Muscle of arm (tissue), 12 donors: ENCODE results near the gene CCL24. TPM values are rescaled to one million over a fixed set of nuclear protein-coding genes. Genes with fewer than 3 reads are reported as not detected.
A peak's percentile ranks its signal among the peaks of the same experiment; 100 is the strongest.
"Not testable (repeated sequence)": the region's sequence is repeated elsewhere in the genome, so short reads cannot be mapped to it uniquely, and the experiment has no call there.

ENCODE experiments used
- DNase-seq: peaks from one replicate; pipeline ENCODE4 v3.0.0-alpha.2; 2013
- polyA plus RNA-seq, 12 donors: library from polyadenylated mRNA; unstranded; fragments of 120-200 nt; gene quantifications; one replicate each; pipeline ENCODE4 v1.2.1, GENCODE V29; 2013; ENCODE audit not compliant: insufficient read length in 12 of 12

CCL24 gene
- polyA plus RNA-seq, 12 donors = 0.28 to 0.35 (median 0.33) TPM; not detected in 9

- DNase-seq = not testable (repeated sequence)
Measured at GRCh38 chr7:75783058-75783457, 30.5 kb downstream of the CCL24 start.

GRCh38 chr7:75780647-75781273, 32.8 kb downstream of the CCL24 start:
- DNase-seq = not testable (repeated sequence)

- DNase-seq = not testable (repeated sequence)
Measured at GRCh38 chr7:75779516-75779915, 34.1 kb downstream of the CCL24 start.

- DNase-seq = not testable (repeated sequence)
Measured at GRCh38 chr7:75779035-75779434, 34.6 kb downstream of the CCL24 start.

- no peak for DNase-seq
Measured at GRCh38 chr7:75776295-75776971, 37.2 kb downstream of the CCL24 start.

GRCh38 chr7:75773958-75774357, 39.6 kb downstream of the CCL24 start:
- not testable (repeated sequence) for DNase-seq

GRCh38 chr7:75772081-75773077, 41.2 kb downstream of the CCL24 start, which contains the start of gene CCL26:
CCL26 (minus strand) TSS chr7:75772211; CDS start chr7:75772176, 35 bp downstream.
- no peak for DNase-seq

GRCh38 chr7:75771224-75771623, 42.4 kb downstream of the CCL24 start:
- DNase-seq = no peak

GRCh38 chr7:75762350-75762917, 51.2 kb downstream of the CCL24 start:
- DNase-seq = peak; percentile 54

GRCh38 chr7:75761801-75762200, 51.8 kb downstream of the CCL24 start:
- DNase-seq = not testable (repeated sequence)

Other genes starting within 250 kb of the CCL24 start
- 10 to 100 TPM in 11 of 12 donors, not detected in 1; 19.1 to 29.3 (median 24.8) TPM for gene HIP1, start 74.9 kb downstream of the CCL24 start, polyA plus RNA-seq
- gene CCL26, start 41.6 kb downstream of the CCL24 start, polyA plus RNA-seq = 1 to 10 TPM in 4 of 12 donors, under 1 TPM in 6, not detected in 2; 0.36 to 2.1 (median 0.91) TPM
- 10 to 100 TPM in 11 of 12 donors, not detected in 1; 14.2 to 36.3 (median 18.6) TPM for gene RHBDD2, start 65.2 kb upstream of the CCL24 start, polyA plus RNA-seq
- gene POR, start 101.3 kb upstream of the CCL24 start, polyA plus RNA-seq = 10 to 100 TPM in 11 of 12 donors, not detected in 1; 23.4 to 58.4 (median 31.8) TPM
- gene TMEM120A, start 180.8 kb upstream of the CCL24 start, polyA plus RNA-seq = 100 to 1,000 TPM in 1 of 12 donors, 10 to 100 TPM in 10, not detected in 1; 30.6 to 103 (median 40.4) TPM
- 10 to 100 TPM in 11 of 12 donors, not detected in 1; 16.5 to 35.7 (median 22.0) TPM for gene STYXL1, start 234.2 kb upstream of the CCL24 start, polyA plus RNA-seq
- 100 to 1,000 TPM in 11 of 12 donors, not detected in 1; 141 to 244 (median 185) TPM for gene MDH2, start 234.3 kb upstream of the CCL24 start, polyA plus RNA-seq